Hepatocyte (in vitro differentiated cells): ENCODE measurements around the gene MLC1.

Experiments
- EZH2 ChIP-seq: fragments of 200-600 bp; sonication (generic); IDR thresholded peaks from 2 replicates; pipeline ENCODE4 v1.6.1; 2016; ENCODE audit warnings: antibody characterized with exemption, mild to moderate bottlenecking, borderline replicate concordance
- EZH2phosphoT487 ChIP-seq: fragments of 200-600 bp; sonication (generic); IDR thresholded peaks from one replicate; pipeline ENCODE4 v1.6.1; 2018; ENCODE audit warnings: antibody characterized with exemption, mild to moderate bottlenecking, low read depth, moderate library complexity; ENCODE audit not compliant: unreplicated experiment, severe bottlenecking
- TF ChIP-seq, protein P1 (sequence below): fragments of 200-600 bp; sonication (generic); IDR thresholded peaks from 2 replicates; pipeline ENCODE4 v1.5.1; 2016; ENCODE audit warnings: antibody characterized with exemption, mild to moderate bottlenecking; ENCODE audit not compliant: poor library complexity

GRCh38 chr22:50062509-50063135 is 22.6 kb downstream of the MLC1 start:
- TF ChIP-seq EZH2phosphoT487, result no peak
- TF ChIP-seq, protein P1, sequence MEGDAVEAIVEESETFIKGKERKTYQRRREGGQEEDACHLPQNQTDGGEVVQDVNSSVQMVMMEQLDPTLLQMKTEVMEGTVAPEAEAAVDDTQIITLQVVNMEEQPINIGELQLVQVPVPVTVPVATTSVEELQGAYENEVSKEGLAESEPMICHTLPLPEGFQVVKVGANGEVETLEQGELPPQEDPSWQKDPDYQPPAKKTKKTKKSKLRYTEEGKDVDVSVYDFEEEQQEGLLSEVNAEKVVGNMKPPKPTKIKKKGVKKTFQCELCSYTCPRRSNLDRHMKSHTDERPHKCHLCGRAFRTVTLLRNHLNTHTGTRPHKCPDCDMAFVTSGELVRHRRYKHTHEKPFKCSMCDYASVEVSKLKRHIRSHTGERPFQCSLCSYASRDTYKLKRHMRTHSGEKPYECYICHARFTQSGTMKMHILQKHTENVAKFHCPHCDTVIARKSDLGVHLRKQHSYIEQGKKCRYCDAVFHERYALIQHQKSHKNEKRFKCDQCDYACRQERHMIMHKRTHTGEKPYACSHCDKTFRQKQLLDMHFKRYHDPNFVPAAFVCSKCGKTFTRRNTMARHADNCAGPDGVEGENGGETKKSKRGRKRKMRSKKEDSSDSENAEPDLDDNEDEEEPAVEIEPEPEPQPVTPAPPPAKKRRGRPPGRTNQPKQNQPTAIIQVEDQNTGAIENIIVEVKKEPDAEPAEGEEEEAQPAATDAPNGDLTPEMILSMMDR, result no peak
- no peak for TF ChIP-seq EZH2
